Fibroblast of skin of abdomen (primary cell): ENCODE results near the gene ZNF804A.
A peak's percentile ranks its signal among the peaks of the same experiment; 100 is the strongest.
"Not testable (repeated sequence)": the region's sequence is repeated elsewhere in the genome, so short reads cannot be mapped to it uniquely, and the experiment has no call there.

Experiments used
- DNase-seq: peaks from one replicate; pipeline ENCODE4 v3.0.0-alpha.2; 2013

ZNF804A gene

DNA sequence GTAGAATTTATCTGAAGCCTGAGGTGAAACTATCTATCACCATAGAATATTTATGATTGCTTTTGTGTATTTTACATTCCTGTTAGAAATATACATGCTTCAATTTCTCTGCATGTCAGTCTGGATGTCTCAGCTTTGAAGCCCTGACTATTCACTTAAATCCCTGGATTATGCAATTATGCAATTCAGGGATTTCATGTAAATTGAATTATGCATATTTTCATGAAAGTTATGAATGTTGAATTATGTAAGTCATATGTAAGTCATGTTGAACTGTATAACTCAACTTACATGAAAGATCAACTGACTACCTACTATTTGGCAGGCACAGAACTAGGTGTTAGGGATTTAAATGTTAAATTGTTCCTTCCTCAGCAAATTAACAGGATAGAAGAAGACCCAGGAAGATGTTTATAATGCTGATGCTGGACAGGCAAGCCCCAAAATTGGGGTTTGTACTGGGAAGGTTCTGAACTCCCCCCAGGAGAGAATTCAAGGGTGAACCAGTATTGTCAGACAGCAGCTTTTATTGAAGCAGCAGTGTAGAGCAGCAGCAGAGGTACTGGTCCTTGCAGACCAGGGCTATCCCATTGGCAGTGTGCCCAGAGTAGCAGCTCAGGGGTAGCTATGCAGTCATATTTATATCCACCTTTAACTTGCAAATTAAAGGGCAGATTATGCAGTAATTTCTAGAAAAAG lies 236.5 kb downstream of the ZNF804A start:
- DNase-seq, result peak; percentile 11

DNA sequence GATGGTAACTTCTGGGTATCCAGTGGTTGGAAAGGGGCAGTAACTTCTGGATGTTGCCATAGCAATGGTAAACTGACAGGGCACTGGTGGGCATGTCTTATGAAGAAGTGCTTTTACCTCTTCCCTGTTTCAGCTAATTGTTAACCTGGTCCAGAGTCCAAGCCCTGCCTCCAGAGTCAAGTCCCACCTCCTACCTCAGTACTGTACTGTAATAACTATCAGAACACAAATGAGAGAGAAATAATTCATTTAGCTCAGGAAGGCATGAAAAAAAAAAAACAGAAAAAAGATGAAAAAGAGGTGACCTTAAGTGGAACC lies 237.0 kb downstream of the ZNF804A start:
- DNase-seq, result no peak

DNA sequence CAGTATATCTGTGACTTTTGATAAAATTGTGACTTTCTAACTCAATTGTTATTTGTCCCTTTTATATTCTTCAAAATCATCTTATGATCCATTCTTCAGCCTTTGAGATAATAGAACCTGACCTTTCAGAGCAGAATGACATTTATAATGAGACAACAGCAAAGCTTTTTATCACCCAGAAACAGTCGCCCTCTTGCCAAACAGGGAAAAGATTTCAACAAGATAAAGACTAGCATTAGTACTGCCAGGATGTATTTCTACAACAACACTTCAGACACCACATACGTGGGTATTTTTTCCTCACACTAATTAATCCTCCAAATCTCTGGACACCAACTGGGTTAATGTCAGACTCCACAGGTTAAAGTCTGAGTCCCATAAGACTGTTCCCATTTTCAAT lies 249.0 kb downstream of the ZNF804A start:
- DNase-seq, result no peak

DNA sequence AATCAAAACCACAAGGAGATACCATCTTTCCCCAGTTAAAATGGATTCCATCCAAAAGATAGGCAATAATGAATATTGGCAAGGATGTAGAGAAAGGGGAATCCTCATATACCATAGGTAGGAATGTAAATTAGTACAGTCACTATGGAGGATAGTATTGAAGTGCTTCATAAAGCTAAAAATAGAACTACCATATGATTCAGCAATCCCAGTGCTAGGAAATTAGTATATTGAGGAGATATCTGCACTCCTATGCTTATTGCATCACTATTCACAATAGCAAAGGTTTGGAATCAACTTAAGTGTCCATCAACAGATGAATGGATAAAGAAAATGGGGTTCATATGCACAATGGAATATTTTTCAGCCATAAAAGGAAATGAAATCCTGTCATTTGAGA lies 251.2 kb downstream of the ZNF804A start:
- DNase-seq, result peak; percentile 42

DNA sequence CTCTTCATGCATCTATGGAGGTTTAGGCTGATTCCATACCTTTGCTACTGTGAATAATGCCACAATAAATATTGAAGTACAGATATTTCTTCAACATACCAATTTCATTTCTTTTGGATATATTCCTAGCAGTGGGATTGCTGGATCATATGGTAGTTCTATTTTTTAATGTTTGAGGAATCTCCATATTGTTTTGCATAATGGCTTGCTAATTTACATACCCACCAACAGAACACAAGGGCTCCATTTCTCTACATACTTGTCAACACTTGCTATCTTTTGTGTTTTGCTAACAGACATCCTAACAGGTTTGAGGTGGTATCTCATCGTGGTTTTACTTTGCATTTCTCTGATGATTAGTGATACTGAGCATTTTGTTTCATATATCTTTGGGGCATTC lies 253.2 kb downstream of the ZNF804A start:
- DNase-seq, result no peak

DNA sequence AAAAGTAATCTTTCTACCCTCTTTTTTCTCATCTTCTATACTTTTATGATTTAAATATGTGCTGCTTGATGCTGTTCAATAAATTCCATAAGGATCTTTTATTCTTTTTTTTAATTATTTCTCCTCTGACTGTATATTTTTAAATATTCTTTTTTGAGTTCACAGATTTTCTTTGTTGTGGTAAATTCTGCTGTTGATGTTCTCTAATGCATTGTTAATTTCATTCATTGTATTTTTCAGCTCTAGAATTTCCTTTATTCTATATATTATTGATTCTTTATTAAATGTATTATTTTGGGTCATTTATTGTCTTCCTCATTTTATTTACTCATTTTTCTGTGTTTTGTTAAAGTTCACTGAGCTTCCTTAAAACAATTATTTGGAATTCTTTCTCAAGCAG lies 260.9 kb downstream of the ZNF804A start:
- DNase-seq, result no peak

DNA sequence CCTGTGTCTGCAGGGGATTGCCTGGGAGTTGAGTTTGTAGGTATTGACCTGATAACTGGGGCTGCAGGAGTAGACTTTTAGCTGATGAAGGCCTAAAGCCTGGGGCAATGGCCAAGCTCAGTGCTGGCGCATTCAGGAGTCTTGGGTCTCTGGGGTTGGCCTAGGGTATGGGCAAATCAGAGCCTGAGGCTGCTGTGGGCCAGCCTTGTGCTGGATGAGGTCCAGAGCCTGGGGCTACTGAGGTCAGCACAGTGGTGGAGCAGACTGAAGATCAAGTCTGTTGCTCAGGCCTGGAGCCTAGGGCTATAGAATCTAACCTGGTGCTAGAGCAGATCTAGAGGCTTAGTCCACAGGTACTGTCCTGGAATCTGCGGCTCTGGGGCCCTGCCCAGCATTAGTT lies 262.4 kb downstream of the ZNF804A start:
- DNase-seq, result no peak

DNA sequence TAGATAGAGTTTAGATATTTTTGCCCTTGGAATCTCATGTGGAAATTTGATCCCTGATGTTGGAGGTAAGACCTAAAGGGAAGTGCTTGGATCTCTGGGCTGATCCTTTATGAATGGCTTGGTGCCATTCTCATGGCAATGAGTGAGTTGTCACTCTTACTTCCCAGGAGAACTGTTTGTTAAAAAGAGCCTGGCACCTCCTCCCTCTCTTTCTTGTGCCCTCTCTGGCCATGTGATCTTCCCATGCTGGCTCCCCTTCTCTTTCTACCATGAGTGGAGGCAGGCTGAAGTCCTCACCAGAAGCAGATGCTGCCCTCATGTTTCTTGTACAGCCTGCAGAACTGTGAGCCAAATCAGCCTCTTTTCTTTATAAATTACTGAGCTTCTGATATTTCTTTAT lies 276.9 kb downstream of the ZNF804A start:
- no peak for DNase-seq

DNA sequence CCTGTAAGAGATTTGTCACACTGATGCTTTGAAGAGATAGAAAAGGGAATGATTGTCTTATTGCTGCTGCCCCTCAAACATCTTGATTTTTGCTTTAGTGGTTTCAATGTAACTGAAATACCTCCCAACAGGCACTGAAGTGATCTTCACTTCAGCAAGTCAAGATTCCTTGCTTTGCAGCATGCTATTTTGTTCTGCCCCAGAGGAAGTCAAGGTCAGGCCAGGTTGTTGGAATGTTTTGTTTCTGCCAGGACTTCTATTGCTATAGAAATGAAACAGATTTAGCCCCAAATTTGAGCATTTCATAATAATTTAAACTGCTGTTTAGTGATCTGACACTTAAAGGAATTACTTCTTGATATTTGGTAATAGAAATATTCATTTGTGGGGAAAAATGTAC lies 277.6 kb downstream of the ZNF804A start:
- peak; percentile 2 for DNase-seq

DNA sequence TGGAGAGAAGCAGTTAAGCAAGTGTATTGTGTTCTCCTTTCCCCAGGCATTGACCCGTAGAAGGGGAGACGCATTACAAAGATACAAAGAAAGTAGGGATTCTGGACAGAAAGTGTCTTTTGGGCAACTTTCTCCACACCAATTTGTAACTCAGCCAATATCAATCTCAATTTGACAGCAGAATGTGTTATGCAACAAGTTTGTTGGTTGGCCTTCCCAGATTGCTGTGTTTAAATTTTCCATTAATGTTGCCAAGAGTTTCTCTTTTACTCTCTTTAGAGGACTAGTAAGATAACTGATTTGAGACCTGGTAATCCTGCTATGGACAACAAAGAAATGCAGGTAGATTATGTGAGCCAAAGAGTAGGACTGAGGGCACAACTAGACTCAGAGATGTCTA lies 279.6 kb downstream of the ZNF804A start:
- no peak for DNase-seq

DNA sequence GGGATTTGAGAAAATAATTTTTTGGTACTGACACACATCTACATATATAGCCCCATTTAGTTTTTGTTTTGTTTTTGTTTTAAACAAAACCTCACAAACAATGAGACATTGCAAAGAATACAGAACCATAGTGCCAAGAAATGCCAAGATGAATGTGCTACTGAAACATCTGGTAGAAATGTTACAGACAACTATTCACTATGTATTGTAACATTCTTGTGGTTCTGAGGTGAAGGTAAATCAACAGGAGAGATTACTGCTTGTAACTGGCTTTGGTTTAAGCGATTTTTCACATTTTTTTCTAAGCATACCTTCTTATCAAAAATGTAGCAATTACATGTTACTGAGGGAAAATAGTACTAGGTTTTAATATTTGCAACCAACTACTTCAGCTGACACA lies 281.3 kb downstream of the ZNF804A start:
- peak; percentile 51 for DNase-seq

DNA sequence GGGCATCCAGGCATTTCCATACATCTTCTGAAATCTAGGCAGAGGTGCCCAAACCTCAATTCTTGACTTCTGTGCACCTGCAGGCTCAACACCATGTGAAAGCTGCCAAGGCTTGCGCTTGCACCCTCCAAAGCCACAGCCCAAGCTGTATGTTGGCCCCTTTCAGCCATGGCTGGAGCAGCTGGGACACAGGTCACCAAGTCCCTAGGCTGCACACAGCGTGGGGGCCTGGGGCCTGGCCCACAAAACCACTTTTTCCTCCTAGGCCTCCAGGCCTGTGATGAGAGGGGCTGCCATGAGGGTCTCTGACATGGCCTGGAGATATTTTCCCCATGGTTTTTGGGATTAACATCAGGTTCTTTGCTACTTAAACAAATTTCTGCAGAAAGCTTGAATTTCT lies 288.3 kb downstream of the ZNF804A start:
- DNase-seq, result not testable (repeated sequence)

DNA sequence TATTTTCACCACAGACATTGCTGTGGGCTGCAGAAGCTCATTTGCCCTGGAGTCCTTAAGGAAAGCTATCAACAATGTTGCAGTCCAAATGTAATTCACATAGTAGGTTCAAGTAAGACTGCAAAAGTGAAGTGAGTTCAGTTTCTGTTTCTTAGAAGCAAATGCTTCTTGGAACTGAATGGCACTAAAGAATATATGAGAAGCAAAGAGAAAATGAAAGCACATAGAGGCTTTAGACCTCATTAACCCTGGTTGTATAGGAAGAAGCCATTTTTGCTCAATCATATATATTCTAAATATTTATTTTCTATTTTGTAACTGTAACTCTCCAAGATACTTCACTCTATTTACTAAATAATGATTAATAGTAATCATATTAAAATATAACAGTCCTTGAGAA lies 292.0 kb downstream of the ZNF804A start:
- no peak for DNase-seq

DNA sequence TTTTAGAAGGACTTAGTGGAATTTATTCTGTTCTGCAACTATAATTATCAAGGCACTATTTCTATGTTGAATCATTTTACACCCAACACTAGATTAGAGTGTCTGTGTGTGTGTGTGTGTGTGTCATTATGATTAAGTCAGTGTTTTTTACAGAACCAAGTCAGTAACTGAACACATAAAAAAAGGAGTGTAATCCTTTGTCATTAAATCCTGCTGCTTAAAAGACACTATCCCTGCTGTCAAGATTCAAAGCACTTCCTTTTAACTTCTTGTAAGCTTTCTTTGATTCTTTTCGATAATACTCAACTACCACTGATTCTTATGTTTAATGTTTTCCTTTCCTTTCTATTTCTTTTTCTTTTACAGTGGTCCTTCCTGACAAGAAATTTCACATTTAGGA lies 306.7 kb downstream of the ZNF804A start:
- no peak for DNase-seq

DNA sequence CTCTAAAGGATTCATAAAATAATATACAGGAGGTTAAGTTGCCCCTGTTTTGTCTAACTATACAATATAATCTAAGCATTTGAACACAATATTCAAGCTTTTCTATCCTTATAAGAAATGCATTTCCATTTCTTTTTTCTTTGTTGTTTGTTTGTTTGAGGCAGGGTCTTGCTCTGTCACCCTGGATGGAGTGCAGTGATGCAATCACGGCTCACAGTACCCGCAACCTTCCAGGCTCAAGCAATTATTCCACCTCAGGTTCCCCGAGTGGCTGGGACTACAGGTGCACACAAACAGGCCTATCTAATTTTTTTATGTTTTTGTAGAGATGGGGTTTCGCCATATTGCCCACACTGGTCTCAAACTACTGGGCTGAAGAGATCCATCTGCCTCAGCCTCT lies 307.8 kb downstream of the ZNF804A start:
- no peak for DNase-seq

DNA sequence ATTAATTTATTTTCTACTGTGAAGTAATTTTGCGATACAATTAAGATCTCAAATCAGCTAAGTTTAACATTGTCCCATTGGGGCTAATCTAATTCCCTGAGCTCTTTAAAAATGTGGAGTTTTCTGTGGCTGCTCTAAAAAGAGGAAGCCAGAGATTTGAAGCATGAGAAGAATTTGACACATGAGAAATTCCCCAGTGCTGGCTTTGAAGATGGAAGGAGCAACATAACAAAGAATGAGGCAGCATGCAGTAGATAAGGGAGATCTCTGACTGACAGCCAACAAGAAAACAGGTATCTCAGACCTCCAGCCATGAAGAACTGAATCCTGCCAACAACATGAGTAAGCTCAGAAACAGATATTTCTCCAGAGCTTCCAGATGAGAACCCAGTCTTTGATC lies 308.4 kb downstream of the ZNF804A start:
- peak; percentile 39 for DNase-seq

DNA sequence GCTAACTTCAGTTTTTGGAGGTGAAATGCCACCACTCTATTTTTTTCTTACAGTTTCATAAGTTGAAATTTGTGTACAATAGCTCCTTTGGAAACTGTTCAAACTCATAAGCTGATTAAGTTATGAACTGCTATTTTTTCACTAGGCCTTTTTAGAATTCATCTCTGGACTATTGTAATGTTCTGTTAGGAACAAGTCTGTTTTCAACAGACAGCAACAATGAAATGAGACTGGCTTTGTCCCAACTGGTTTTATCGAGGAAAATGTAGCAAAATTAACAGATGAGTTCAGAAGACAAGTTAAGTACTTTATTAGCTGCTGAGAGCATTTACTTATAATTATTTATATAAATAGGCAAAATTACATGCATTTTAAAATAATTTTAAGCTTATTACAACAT lies 310.6 kb downstream of the ZNF804A start:
- DNase-seq, result no peak

DNA sequence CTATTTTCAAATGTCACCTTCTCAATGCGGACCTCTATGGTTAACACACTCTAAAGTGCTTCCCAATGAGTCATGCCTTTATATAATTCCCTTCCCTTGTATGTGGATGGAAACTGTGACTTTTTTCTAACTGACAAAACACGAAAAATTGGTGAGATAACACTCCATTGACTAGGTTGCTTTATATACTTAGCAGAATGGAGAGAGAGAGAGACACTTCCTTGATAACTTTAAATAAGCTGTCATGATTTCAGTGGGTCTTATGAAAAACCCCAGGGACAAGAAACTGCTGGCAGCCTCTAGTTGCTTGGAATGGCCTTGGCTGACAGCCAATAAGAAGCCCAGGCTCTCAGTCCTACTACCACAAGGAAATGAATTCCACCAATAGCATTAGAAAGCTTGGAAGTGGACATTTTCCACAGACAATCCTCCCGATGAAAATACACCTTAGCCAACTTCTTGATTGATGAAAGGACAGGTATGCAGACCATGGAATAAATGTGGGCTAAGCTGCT lies 322.2 kb downstream of the ZNF804A start:
- peak; percentile 3 for DNase-seq

DNA sequence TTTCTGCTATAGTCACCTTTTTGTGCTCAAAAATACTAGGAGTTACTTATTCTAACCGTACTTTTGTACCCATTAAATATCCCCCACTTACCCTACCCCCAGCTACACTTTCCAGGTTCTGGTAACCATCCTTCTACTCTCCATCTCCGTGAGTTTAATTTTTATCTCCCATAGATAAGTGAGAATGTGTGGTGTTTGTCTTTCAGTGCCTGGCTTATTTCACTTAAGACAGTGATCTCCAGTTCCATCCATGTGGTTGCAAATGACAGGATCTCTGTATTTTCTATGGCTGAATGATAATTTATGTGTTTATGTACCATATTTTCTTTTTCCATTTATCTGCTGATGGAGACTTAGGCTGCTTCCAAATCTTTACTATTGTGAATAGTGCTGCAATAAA lies 323.3 kb downstream of the ZNF804A start:
- no peak for DNase-seq

DNA sequence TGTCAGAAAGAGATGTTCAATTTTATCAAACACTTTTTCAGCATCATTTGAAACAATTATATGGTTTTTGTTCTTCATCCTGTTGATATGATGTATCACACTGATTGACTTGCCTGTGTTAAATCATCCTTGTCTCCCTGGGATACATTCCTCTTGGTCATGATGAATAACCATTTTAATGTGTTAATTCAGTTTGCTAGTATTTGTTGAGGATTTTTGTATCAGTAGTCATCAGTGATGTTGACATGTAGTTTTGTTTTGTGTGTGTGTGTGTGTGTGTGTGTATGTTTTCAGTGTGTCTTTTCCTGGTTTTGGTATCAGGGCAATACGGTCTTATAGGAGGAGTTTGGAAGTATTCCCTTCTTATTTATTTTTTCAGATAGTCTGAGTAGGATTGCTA lies 325.4 kb downstream of the ZNF804A start:
- DNase-seq, result peak; percentile 19

DNA sequence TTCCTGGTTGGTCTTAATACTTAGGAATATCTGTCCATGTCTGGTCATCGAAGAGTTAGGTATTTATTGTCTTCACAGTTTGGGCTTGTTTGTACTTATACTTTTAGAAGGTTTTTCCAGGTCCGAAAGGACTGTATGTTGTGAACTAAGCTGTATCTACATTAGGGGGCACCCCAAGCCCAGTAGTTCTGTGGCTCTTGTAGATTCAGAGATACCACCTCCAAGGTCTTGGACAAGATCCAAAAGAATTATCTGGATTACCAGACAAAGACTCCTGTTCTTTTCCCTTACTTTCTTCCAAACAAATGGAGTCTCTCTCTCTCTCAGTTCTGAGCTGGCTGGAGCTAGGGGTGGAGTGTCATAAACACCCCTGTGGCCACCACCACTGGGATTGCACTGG lies 328.7 kb downstream of the ZNF804A start:
- DNase-seq, result no peak

DNA sequence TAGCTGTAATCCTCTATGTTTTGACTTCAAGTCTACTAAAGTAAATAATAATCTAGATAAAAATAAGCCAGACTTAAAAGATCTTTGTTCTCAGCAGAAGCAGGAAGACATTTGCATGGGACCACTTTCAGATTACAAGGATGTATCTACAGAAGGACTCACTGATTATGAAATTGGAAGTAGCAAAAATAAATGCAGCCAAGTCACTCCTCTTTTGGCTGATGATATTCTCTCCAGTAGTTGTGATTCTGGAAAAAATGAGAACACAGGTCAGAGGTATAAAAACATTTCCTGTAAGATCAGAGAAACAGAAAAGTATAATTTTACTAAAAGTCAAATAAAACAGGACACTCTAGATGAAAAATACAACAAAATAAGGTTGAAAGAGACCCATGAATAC lies 338.4 kb downstream of the ZNF804A start:
- no peak for DNase-seq

DNA sequence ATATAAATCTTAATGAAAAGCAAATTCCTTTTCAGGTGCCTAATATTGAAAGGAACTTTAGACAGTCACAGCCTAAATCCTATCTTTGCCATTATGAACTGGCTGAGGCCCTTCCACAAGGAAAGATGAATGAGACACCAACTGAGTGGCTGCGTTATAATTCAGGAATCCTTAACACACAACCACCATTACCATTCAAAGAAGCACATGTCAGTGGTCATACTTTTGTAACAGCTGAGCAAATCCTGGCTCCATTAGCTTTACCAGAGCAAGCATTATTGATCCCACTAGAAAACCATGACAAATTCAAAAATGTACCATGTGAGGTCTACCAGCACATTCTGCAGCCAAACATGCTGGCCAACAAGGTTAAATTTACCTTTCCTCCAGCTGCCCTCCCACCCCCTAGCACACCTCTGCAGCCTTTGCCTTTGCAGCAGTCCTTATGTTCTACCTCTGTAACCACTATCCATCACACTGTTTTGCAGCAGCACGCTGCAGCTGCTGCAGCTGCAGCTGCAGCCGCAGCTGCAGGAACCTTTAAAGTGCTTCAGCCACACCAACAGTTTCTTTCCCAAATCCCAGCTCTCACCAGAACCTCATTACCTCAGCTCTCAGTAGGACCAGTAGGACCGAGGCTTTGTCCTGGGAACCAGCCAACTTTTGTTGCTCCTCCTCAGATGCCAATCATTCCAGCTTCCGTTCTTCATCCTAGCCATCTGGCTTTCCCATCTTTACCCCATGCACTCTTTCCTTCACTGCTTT lies 340.1 kb downstream of the ZNF804A start:
- DNase-seq, result peak; percentile 5

DNA sequence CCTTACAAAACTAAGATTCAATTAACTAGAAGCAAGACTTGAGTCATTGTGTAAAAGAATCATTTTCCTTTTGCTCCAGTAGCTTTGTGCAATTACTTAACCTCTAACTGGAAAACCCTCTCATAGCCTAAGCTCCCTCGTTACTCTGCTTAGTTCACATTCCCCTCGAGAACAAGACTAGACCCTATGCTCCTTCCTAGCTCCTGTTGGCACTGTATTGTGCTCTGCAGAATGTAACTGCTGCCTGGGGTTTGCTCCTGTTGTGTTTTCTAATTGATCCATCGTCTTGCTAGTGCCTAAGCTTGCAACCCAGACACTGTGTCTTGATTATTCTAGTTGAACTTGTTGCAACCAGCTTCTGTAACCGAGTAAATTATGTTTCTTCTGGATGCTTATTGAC lies 347.0 kb downstream of the ZNF804A start:
- no peak for DNase-seq
